ENCODE results near the gene CCR7. TPM values are rescaled to one million over a fixed set of nuclear protein-coding genes. Genes with fewer than 3 reads are reported as not detected.
"Not testable (repeated sequence)": the region's sequence is repeated elsewhere in the genome, so short reads cannot be mapped to it uniquely, and the experiment has no call there.

CCR7 gene
- total RNA-seq, 1 donor from 2014 or later = not detected

GRCh38 chr17:40597156-40597555 lies 31.9 kb upstream of the CCR7 start:
- no peak for DNase-seq

GRCh38 chr17:40596261-40596919 lies 31.1 kb upstream of the CCR7 start:
- DNase-seq = no peak

- DNase-seq = no peak
Measured at GRCh38 chr17:40590742-40591141, 25.5 kb upstream of the CCR7 start.

- no peak for DNase-seq
Measured at GRCh38 chr17:40588552-40588951, 23.3 kb upstream of the CCR7 start.

GRCh38 chr17:40586264-40586663 lies 21.0 kb upstream of the CCR7 start:
- not testable (repeated sequence) for DNase-seq

GRCh38 chr17:40584950-40585349 lies 19.7 kb upstream of the CCR7 start:
- not testable (repeated sequence) for DNase-seq

GRCh38 chr17:40582328-40582901 lies 17.1 kb upstream of the CCR7 start:
- peak; percentile 38 for DNase-seq

- no peak for DNase-seq
Measured at GRCh38 chr17:40580140-40580539, 14.9 kb upstream of the CCR7 start.

- no peak for DNase-seq
Measured at GRCh38 chr17:40579471-40579870, 14.2 kb upstream of the CCR7 start.

- DNase-seq = no peak
Measured at GRCh38 chr17:40577611-40578065, 12.4 kb upstream of the CCR7 start.

GRCh38 chr17:40576113-40576740 lies 11.0 kb upstream of the CCR7 start:
- peak; percentile 14 for DNase-seq

GRCh38 chr17:40574292-40574691 lies 9.0 kb upstream of the CCR7 start:
- DNase-seq = no peak

- DNase-seq = not testable (repeated sequence)
Measured at GRCh38 chr17:40572245-40572993, 7.1 kb upstream of the CCR7 start.

- DNase-seq = no peak
Measured at GRCh38 chr17:40568074-40568836, 3.0 kb upstream of the CCR7 start.

GRCh38 chr17:40567377-40567776 lies 2.1 kb upstream of the CCR7 start:
- DNase-seq = no peak

- DNase-seq = no peak
Measured at GRCh38 chr17:40565769-40566409, 617 bp upstream of the CCR7 start.

- DNase-seq = no peak
Measured at GRCh38 chr17:40564195-40564882, 933 bp downstream of the CCR7 start.

- no peak for DNase-seq
Measured at GRCh38 chr17:40563220-40564052, 1.8 kb downstream of the CCR7 start.

- DNase-seq = no peak
Measured at GRCh38 chr17:40562838-40563219, 2.4 kb downstream of the CCR7 start.
